ENCODE measurements around the gene ADGRG1. TPM values are rescaled to one million over a fixed set of nuclear protein-coding genes. Genes with fewer than 3 reads are reported as not detected.

ADGRG1 gene
- total RNA-seq, 1 experiment from 2014 or later = 2.0 TPM

- TF ChIP-seq CBFB (CRISPR knock-in tag; IDR thresholded peaks at IDR 0.05; ENCODE audit: low read depth) (no peak), MLX (CRISPR knock-in tag; IDR thresholded peaks at IDR 0.05) (no peak), MAX (CRISPR knock-in tag; IDR thresholded peaks at IDR 0.05) (peak; percentile 70), IRF2 (CRISPR knock-in tag; IDR thresholded peaks at IDR 0.05; ENCODE audit: borderline replicate concordance, low read depth) (no peak), HMGXB4 (CRISPR knock-in tag; IDR thresholded peaks at IDR 0.05) (peak; percentile 68; the same call in 1 of the 2 replicates), PREB (CRISPR knock-in tag; IDR thresholded peaks at IDR 0.05; ENCODE audit: borderline replicate concordance) (no peak), KAT7 (CRISPR knock-in tag; IDR thresholded peaks at IDR 0.05; ENCODE audit: borderline replicate concordance) (no peak), GABPB1 (CRISPR knock-in tag; IDR thresholded peaks at IDR 0.05) (peak; percentile 85), GTF2I (CRISPR knock-in tag; conservative IDR thresholded peaks at IDR 0.05) (no peak), ZNF121 (CRISPR knock-in tag; IDR thresholded peaks at IDR 0.05) (0 out of 2 replicates have a peak, but pooled peaks have one; percentile 28), ETV6 (CRISPR knock-in tag; IDR thresholded peaks at IDR 0.05) (no peak), ZNF281 (CRISPR knock-in tag; IDR thresholded peaks at IDR 0.05) (no peak), ZNF512 (CRISPR knock-in tag; IDR thresholded peaks at IDR 0.05; ENCODE audit: borderline replicate concordance) (no peak), FOXP1 (CRISPR knock-in tag; IDR thresholded peaks at IDR 0.05; ENCODE audit: borderline replicate concordance) (0 out of 2 replicates have a peak, but pooled peaks have one; percentile 28), SMAD4 (CRISPR knock-in tag; IDR thresholded peaks at IDR 0.05) (no peak), ZNF396 (CRISPR knock-in tag; IDR thresholded peaks at IDR 0.05; ENCODE audit: borderline replicate concordance) (no peak), STAT6 (CRISPR knock-in tag; conservative IDR thresholded peaks at IDR 0.05; ENCODE audit: low read depth) (no peak), ZNF138 (CRISPR knock-in tag; conservative IDR thresholded peaks at IDR 0.05) (no peak), EMX1 (CRISPR knock-in tag; IDR thresholded peaks at IDR 0.05) (no peak), ZSCAN18 (CRISPR knock-in tag; IDR thresholded peaks at IDR 0.05) (no peak), ZNF423 (CRISPR knock-in tag; IDR thresholded peaks at IDR 0.05) (no peak)
Measured at GRCh38 chr16:57600048-57600835, 28.2 kb upstream of the ADGRG1 start (continued).
